ENCODE results near the gene IRAK3. TPM values are rescaled to one million over a fixed set of nuclear protein-coding genes. Genes with fewer than 3 reads are reported as not detected.

Gene IRAK3
- under 1 TPM; 0.27 to 0.59 TPM for total RNA-seq
- 0.36 TPM for polyA plus RNA-seq (2013, experiment 1 of 2)
- 0.37 TPM for polyA plus RNA-seq (2013, experiment 2 of 2)
- long read RNA-seq, experiment 1: 0 reads
- long read RNA-seq, experiment 2, partial matches to known transcripts: 0 of 1 reads
- long read RNA-seq, experiment 2, other reads (novel, unspliced or antisense): 1 of 1 reads
- long read RNA-seq, experiment 3: 0 reads
- long read RNA-seq, experiment 4: 0 reads

GRCh38 chr12:66188584-66189485 lies at the start of gene IRAK3:
Gene IRAK3 (plus strand): TSS chr12:66189214. CDS start chr12:66189300, 86 bp downstream.
- Histone ChIP-seq H3K4me1 (ENCODE audit: control insufficient read depth, insufficient read depth, low read length) (no peaks in the 10 kb centered on the region), H3K27ac (ENCODE audit: low read depth, low read length) (no peak within 1 kb of the TSS), H3K9me3 (ENCODE audit: control insufficient read depth, low read length) (no peaks in the 10 kb centered on the region), H3K36me3 (ENCODE audit: control insufficient read depth, insufficient read depth, low read length) (no peaks in the 10 kb centered on the region), H3K9ac (ENCODE audit: extremely low read depth, low read length, poor library complexity, severe bottlenecking) (no peak within 1 kb of the TSS), H3K27me3 (ENCODE audit: control insufficient read depth, insufficient read depth, low read length, poor library complexity, severe bottlenecking) (peaks cover 53% of the 10 kb centered on the region), H3K4me3 (ENCODE audit: low read length) (peak within 1 kb of the TSS; percentile 75)
- H3K27me3 Mint-ChIP-seq (ENCODE audit: insufficient read depth): peaks cover 54% of the 10 kb centered on the region
- H3K36me3 Mint-ChIP-seq (ENCODE audit: low read depth): no peaks in the 10 kb centered on the region
- WGBS, 2 experiments (ENCODE audit: insufficient coverage in 1 of 2, insufficient read length in 1 of 2): 28 to 44% methylated on average over 42 to 82 of the region's 82 CpGs
- no peak within 1 kb of the TSS for H3K27ac Mint-ChIP-seq
- DNase-seq: peak; percentile 86
- TF ChIP-seq, protein P1, sequence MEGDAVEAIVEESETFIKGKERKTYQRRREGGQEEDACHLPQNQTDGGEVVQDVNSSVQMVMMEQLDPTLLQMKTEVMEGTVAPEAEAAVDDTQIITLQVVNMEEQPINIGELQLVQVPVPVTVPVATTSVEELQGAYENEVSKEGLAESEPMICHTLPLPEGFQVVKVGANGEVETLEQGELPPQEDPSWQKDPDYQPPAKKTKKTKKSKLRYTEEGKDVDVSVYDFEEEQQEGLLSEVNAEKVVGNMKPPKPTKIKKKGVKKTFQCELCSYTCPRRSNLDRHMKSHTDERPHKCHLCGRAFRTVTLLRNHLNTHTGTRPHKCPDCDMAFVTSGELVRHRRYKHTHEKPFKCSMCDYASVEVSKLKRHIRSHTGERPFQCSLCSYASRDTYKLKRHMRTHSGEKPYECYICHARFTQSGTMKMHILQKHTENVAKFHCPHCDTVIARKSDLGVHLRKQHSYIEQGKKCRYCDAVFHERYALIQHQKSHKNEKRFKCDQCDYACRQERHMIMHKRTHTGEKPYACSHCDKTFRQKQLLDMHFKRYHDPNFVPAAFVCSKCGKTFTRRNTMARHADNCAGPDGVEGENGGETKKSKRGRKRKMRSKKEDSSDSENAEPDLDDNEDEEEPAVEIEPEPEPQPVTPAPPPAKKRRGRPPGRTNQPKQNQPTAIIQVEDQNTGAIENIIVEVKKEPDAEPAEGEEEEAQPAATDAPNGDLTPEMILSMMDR (conservative IDR thresholded peaks at IDR 0.05): no peak
- peak within 1 kb of the TSS; percentile 44 for H3K4me3 Mint-ChIP-seq
- no peaks in the 10 kb centered on the region for H3K9me3 Mint-ChIP-seq
- H3K4me1 Mint-ChIP-seq: no peaks in the 10 kb centered on the region

GRCh38 chr12:66139328-66139727 lies 49.7 kb upstream of the IRAK3 start:
- H3K36me3 ChIP-seq (ENCODE audit: control insufficient read depth, insufficient read depth, low read length): peaks cover 56% of the 10 kb centered on the region
- no peak overlapping the region for H3K27ac Mint-ChIP-seq

GRCh38 chr12:66140731-66141130 lies 48.3 kb upstream of the IRAK3 start:
- no peaks in the 10 kb centered on the region for H3K27me3 Mint-ChIP-seq (ENCODE audit: insufficient read depth)
- no peak overlapping the region for H3K4me3 Mint-ChIP-seq
- no peak for DNase-seq
- Histone ChIP-seq H3K9ac (ENCODE audit: extremely low read depth, low read length, poor library complexity, severe bottlenecking) (no peak overlapping the region), H3K9me3 (ENCODE audit: control insufficient read depth, low read length) (peaks cover 38% of the 10 kb centered on the region), H3K4me3 (ENCODE audit: low read length) (no peak overlapping the region), H3K27ac (ENCODE audit: low read depth, low read length) (no peak overlapping the region), H3K36me3 (ENCODE audit: control insufficient read depth, insufficient read depth, low read length) (peaks cover 60% of the 10 kb centered on the region), H3K27me3 (ENCODE audit: control insufficient read depth, insufficient read depth, low read length, poor library complexity, severe bottlenecking) (no peaks in the 10 kb centered on the region), H3K4me1 (ENCODE audit: control insufficient read depth, insufficient read depth, low read length) (no peaks in the 10 kb centered on the region)
- no peak overlapping the region for H3K27ac Mint-ChIP-seq
- TF ChIP-seq, protein P1 (conservative IDR thresholded peaks at IDR 0.05): no peak
- peaks cover 2% of the 10 kb centered on the region for H3K4me1 Mint-ChIP-seq
- peaks cover 49% of the 10 kb centered on the region for H3K36me3 Mint-ChIP-seq (ENCODE audit: low read depth)
- peaks cover 41% of the 10 kb centered on the region for H3K9me3 Mint-ChIP-seq

More at GRCh38 chr12:66139328-66139727, 49.7 kb upstream of the IRAK3 start:
- DNase-seq: no peak
- Histone ChIP-seq H3K27ac (ENCODE audit: low read depth, low read length) (no peak overlapping the region), H3K9me3 (ENCODE audit: control insufficient read depth, low read length) (peaks cover 38% of the 10 kb centered on the region), H3K4me1 (ENCODE audit: control insufficient read depth, insufficient read depth, low read length) (no peaks in the 10 kb centered on the region), H3K4me3 (ENCODE audit: low read length) (no peak overlapping the region), H3K9ac (ENCODE audit: extremely low read depth, low read length, poor library complexity, severe bottlenecking) (no peak overlapping the region), H3K27me3 (ENCODE audit: control insufficient read depth, insufficient read depth, low read length, poor library complexity, severe bottlenecking) (no peaks in the 10 kb centered on the region)
- H3K9me3 Mint-ChIP-seq: peaks cover 41% of the 10 kb centered on the region
- H3K4me3 Mint-ChIP-seq: no peak overlapping the region
- no peaks in the 10 kb centered on the region for H3K4me1 Mint-ChIP-seq
- TF ChIP-seq, protein P1 (conservative IDR thresholded peaks at IDR 0.05): no peak
- peaks cover 46% of the 10 kb centered on the region for H3K36me3 Mint-ChIP-seq (ENCODE audit: low read depth)
- 94% methylated on average over 2 of the region's 2 CpGs for WGBS, 2 experiments (ENCODE audit: insufficient coverage in 1 of 2, insufficient read length in 1 of 2)
- H3K27me3 Mint-ChIP-seq (ENCODE audit: insufficient read depth): no peaks in the 10 kb centered on the region

Measured in endodermal cell (in vitro differentiated cells).